ENCODE measurements around the gene EVA1C. TPM values are rescaled to one million over a fixed set of nuclear protein-coding genes. Genes with fewer than 3 reads are reported as not detected.

Gene EVA1C
- total RNA-seq, 1 experiment from 2014 or later = 29.3 TPM

DNA sequence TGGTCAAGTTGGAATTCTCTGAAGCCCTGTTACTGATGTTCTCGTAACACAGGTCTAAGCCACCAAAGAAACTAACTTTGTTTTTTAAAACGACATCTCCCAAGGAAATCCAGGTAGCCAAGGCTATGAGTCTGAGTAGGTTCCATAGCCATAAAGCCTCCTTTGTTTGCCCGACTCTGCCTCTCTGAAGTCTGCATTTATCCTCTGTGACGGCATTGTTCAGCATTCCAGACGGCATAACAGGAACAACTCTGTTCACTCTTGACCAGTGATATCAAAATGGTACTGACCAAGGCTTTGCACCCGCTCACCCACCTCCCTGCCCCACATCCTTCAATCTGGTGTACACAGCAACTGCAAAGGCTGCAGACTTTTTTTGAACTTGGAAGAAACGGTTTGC lies 34.5 kb upstream of the EVA1C start (continued):
- TF ChIP-seq POLR2A (IDR thresholded peaks at IDR 0.05; ENCODE audit: borderline replicate concordance, extremely low read depth, insufficient read depth, insufficient read length) = no peak

- H3K27me3 ChIP-seq (ENCODE audit: insufficient read depth, low read length) = no peaks in the 10 kb centered on the region
- H3K36me3 ChIP-seq (ENCODE audit: control insufficient read depth in 1 of 2, insufficient read depth in 2 of 2, low read length in 2 of 2) = peaks cover 60 to 65% of the 10 kb centered on the region in 2 experiments
- no peak overlapping the region for H3K4me2 ChIP-seq (ENCODE audit: low read length)
- H3K79me2 ChIP-seq (ENCODE audit: insufficient read depth, low read length) = peaks cover 99% of the 10 kb centered on the region
- CTCF ChIA-PET = no interaction called here
- BruUV-seq (replicated peaks) = no TSS peak
- peaks cover 9 to 12% of the 10 kb centered on the region in 2 experiments; a peak in 3 of 4 replicates for H3K4me1 ChIP-seq (ENCODE audit: control insufficient read depth in 1 of 2, insufficient read depth in 2 of 2, low read length in 2 of 2)
- H3K9me2 ChIP-seq (ENCODE audit: insufficient read depth) = no peaks in the 10 kb centered on the region
- intact Hi-C loops (cut with micrococcal nuclease) = no loop called here
- no peaks in the 10 kb centered on the region; the same call in 1 of the 2 replicates for H4K20me1 ChIP-seq (ENCODE audit: insufficient read depth)
- H2AFZ ChIP-seq (ENCODE audit: low read depth, low read length, poor library complexity, severe bottlenecking) = no peak overlapping the region
- no peak for DNase-seq (ENCODE audit: low read depth, low spot score)
- H3K9ac ChIP-seq (ENCODE audit: low read length) = no peak overlapping the region
- no peak overlapping the region for H3K4me3 ChIP-seq (replicated peaks in 1 of 2; ENCODE audit: low read depth in 1 of 2, low read length in 2 of 2)
- ATAC-seq = no peak
- H3K9me3 ChIP-seq (ENCODE audit: control insufficient read depth in 1 of 2, insufficient read depth in 1 of 2, low read depth in 1 of 2, low read length in 2 of 2) = no peaks in the 10 kb centered on the region
- TF ChIP-seq, protein P1, sequence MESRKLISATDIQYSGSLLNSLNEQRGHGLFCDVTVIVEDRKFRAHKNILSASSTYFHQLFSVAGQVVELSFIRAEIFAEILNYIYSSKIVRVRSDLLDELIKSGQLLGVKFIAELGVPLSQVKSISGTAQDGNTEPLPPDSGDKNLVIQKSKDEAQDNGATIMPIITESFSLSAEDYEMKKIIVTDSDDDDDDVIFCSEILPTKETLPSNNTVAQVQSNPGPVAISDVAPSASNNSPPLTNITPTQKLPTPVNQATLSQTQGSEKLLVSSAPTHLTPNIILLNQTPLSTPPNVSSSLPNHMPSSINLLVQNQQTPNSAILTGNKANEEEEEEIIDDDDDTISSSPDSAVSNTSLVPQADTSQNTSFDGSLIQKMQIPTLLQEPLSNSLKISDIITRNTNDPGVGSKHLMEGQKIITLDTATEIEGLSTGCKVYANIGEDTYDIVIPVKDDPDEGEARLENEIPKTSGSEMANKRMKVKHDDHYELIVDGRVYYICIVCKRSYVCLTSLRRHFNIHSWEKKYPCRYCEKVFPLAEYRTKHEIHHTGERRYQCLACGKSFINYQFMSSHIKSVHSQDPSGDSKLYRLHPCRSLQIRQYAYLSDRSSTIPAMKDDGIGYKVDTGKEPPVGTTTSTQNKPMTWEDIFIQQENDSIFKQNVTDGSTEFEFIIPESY (IDR thresholded peaks at IDR 0.05; ENCODE audit: extremely low read depth, insufficient replicate concordance, low read length) = no peak
- TF ChIP-seq MAX (IDR thresholded peaks at IDR 0.05) = no peak
- no peak for TF ChIP-seq POLR2A (IDR thresholded peaks at IDR 0.05; ENCODE audit: borderline replicate concordance, extremely low read depth, insufficient read depth, insufficient read length)
- POLR2A ChIA-PET = no interaction called here
- RAD21 ChIA-PET (ENCODE audit: low non-redundant PET in 1 of 2, low total read pairs in 2 of 2, uncharacterized antibody in 2 of 2, unreplicated experiment in 2 of 2) = no interaction called here
- H3K27ac ChIP-seq (ENCODE audit: low read depth, low read length) = no peak overlapping the region
Measured at GRCh38 chr21:32378956-32379355, 33.5 kb upstream of the EVA1C start.

GRCh38 chr21:32380940-32381339 lies 31.6 kb upstream of the EVA1C start:
- DNase-seq (ENCODE audit: low read depth, low spot score) = no peak
- no peaks in the 10 kb centered on the region for H3K9me3 ChIP-seq (ENCODE audit: control insufficient read depth in 1 of 2, insufficient read depth in 1 of 2, low read depth in 1 of 2, low read length in 2 of 2)
- H3K4me2 ChIP-seq (ENCODE audit: low read length) = no peak overlapping the region
- H3K9ac ChIP-seq (ENCODE audit: low read length) = no peak overlapping the region
- H3K27me3 ChIP-seq (ENCODE audit: insufficient read depth, low read length) = no peaks in the 10 kb centered on the region
- no peak overlapping the region for H2AFZ ChIP-seq (ENCODE audit: low read depth, low read length, poor library complexity, severe bottlenecking)
- H3K36me3 ChIP-seq (ENCODE audit: control insufficient read depth in 1 of 2, insufficient read depth in 2 of 2, low read length in 2 of 2) = peaks cover 56 to 63% of the 10 kb centered on the region in 2 experiments
- H3K4me1 ChIP-seq (ENCODE audit: control insufficient read depth in 1 of 2, insufficient read depth in 2 of 2, low read length in 2 of 2) = peaks cover 9 to 12% of the 10 kb centered on the region in 2 experiments; a peak in 3 of 4 replicates
- no peaks in the 10 kb centered on the region for H3K9me2 ChIP-seq (ENCODE audit: insufficient read depth)
- RAD21 ChIA-PET (ENCODE audit: low non-redundant PET in 1 of 2, low total read pairs in 2 of 2, uncharacterized antibody in 2 of 2, unreplicated experiment in 2 of 2) = no interaction called here
- no peaks in the 10 kb centered on the region; the same call in 1 of the 2 replicates for H4K20me1 ChIP-seq (ENCODE audit: insufficient read depth)
- no peak overlapping the region for H3K4me3 ChIP-seq (replicated peaks in 1 of 2; ENCODE audit: low read depth in 1 of 2, low read length in 2 of 2)
- CTCF ChIA-PET = no interaction called here
- BruUV-seq (replicated peaks) = TSS peak; percentile 13
- intact Hi-C loops (cut with micrococcal nuclease) = no loop called here
- H3K27ac ChIP-seq (ENCODE audit: low read depth, low read length) = no peak overlapping the region
- POLR2A ChIA-PET = no interaction called here
- peaks cover 98% of the 10 kb centered on the region for H3K79me2 ChIP-seq (ENCODE audit: insufficient read depth, low read length)
- ATAC-seq = no peak
- no peak for TF ChIP-seq SIN3A (IDR thresholded peaks at IDR 0.05; ENCODE audit: low read depth)
- TF ChIP-seq RAD21 (IDR thresholded peaks at IDR 0.05; ENCODE audit: low read depth) = no peak
- no peak for TF ChIP-seq SRF (IDR thresholded peaks at IDR 0.05; ENCODE audit: low read depth)
- no peak for TF ChIP-seq ZFX (IDR thresholded peaks at IDR 0.05)
- TF ChIP-seq, protein P1 (IDR thresholded peaks at IDR 0.05; ENCODE audit: extremely low read depth, insufficient replicate concordance, low read length) = no peak
- TF ChIP-seq, protein P2, sequence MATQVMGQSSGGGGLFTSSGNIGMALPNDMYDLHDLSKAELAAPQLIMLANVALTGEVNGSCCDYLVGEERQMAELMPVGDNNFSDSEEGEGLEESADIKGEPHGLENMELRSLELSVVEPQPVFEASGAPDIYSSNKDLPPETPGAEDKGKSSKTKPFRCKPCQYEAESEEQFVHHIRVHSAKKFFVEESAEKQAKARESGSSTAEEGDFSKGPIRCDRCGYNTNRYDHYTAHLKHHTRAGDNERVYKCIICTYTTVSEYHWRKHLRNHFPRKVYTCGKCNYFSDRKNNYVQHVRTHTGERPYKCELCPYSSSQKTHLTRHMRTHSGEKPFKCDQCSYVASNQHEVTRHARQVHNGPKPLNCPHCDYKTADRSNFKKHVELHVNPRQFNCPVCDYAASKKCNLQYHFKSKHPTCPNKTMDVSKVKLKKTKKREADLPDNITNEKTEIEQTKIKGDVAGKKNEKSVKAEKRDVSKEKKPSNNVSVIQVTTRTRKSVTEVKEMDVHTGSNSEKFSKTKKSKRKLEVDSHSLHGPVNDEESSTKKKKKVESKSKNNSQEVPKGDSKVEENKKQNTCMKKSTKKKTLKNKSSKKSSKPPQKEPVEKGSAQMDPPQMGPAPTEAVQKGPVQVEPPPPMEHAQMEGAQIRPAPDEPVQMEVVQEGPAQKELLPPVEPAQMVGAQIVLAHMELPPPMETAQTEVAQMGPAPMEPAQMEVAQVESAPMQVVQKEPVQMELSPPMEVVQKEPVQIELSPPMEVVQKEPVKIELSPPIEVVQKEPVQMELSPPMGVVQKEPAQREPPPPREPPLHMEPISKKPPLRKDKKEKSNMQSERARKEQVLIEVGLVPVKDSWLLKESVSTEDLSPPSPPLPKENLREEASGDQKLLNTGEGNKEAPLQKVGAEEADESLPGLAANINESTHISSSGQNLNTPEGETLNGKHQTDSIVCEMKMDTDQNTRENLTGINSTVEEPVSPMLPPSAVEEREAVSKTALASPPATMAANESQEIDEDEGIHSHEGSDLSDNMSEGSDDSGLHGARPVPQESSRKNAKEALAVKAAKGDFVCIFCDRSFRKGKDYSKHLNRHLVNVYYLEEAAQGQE (IDR thresholded peaks at IDR 0.05; ENCODE audit: low read depth) = no peak
- no peak for TF ChIP-seq MAX (IDR thresholded peaks at IDR 0.05)
- TF ChIP-seq ELF1 (IDR thresholded peaks at IDR 0.05; ENCODE audit: borderline replicate concordance, low read depth) = no peak
- TF ChIP-seq EGR1 (IDR thresholded peaks at IDR 0.05; ENCODE audit: low read depth) = no peak

All from HCT116 (cell line).